Fibroblast of lung (primary cell): Measurements from ENCODE around the gene CDR2. TPM values are rescaled to one million over a fixed set of nuclear protein-coding genes. Genes with fewer than 3 reads are reported as not detected.
A peak's percentile ranks its signal among the peaks of the same experiment; 100 is the strongest.

Experiments
- DNase-seq, 2 donors: peaks; one replicate each; pipeline versions ENCODE4 v3.0.0 to v3.0.0-alpha.2; 2010; ENCODE audit warnings: low read depth in 2 of 2
- H2AFZ ChIP-seq: 2 replicates; pipeline ENCODE4 v1.5.1; 2012; ENCODE audit warnings: low read length, control low read depth, inconsistent platforms
- H3K27ac ChIP-seq: 2 replicates; pipeline ENCODE4 v1.5.1; 2011; ENCODE audit warnings: low read length, control low read depth; ENCODE audit not compliant: insufficient read depth
- H3K27me3 ChIP-seq: 2 replicates; pipeline ENCODE4 v1.5.1; 2011; ENCODE audit warnings: mild to moderate bottlenecking, low read length; ENCODE audit not compliant: control insufficient read depth, insufficient read depth
- H3K36me3 ChIP-seq: 2 replicates; pipeline ENCODE4 v1.5.1; 2011; ENCODE audit warnings: low read length; ENCODE audit not compliant: control insufficient read depth, insufficient read depth
- H3K4me1 ChIP-seq: 2 replicates; pipeline ENCODE4 v1.5.1; 2011; ENCODE audit warnings: low read length; ENCODE audit not compliant: control insufficient read depth, insufficient read depth; ENCODE audit errors: extremely low read depth
- H3K4me2 ChIP-seq: 2 replicates; pipeline ENCODE4 v1.5.1; 2011; ENCODE audit warnings: low read length, control low read depth; ENCODE audit not compliant: insufficient read depth; ENCODE audit errors: extremely low read depth
- H3K4me3 ChIP-seq, 4 experiments: fragments of 200-600 bp in 1 of 4; sonication (generic) in 1 of 4; replicated peaks in 1 of 4; 2 replicates each; pipeline ENCODE4 v1.5.1; 2011 to 2016; ENCODE audit warnings: low read length in 4 of 4, low read depth in 3 of 4, mild to moderate bottlenecking in 3 of 4, control low read depth in 2 of 4, inconsistent platforms in 1 of 4, mixed read lengths in 1 of 4; ENCODE audit not compliant: insufficient read depth in 1 of 4; ENCODE audit errors: control extremely low read depth in 1 of 4
- H3K79me2 ChIP-seq: 2 replicates; pipeline ENCODE4 v1.5.1; 2012; ENCODE audit warnings: mild to moderate bottlenecking, low read length, inconsistent platforms; ENCODE audit not compliant: control insufficient read depth, insufficient read depth
- H3K9ac ChIP-seq: 2 replicates; pipeline ENCODE4 v1.5.1; 2011; ENCODE audit warnings: mild to moderate bottlenecking, low read length, control low read depth; ENCODE audit not compliant: insufficient read depth
- H3K9me3 ChIP-seq: 2 replicates; pipeline ENCODE4 v1.5.1; 2012; ENCODE audit warnings: low read depth, low read length; ENCODE audit not compliant: control insufficient read depth, insufficient read depth
- H4K20me1 ChIP-seq: 2 replicates; pipeline ENCODE4 v1.5.1; 2011; ENCODE audit warnings: low read length; ENCODE audit not compliant: control insufficient read depth, insufficient read depth; ENCODE audit errors: extremely low read depth
- CTCF ChIP-seq, 2 donors: IDR thresholded peaks in 1 of 2; conservative IDR thresholded peaks in 1 of 2; 1 replicate in 1 of 2; 2 replicates in 1 of 2; pipeline ENCODE4 v1.5.1; 2011 to 2012; ENCODE audit warnings: low read length in 2 of 2, control low read depth in 1 of 2, inconsistent platforms in 1 of 2, low read depth in 1 of 2, mild to moderate bottlenecking in 1 of 2
- EZH2 ChIP-seq: IDR thresholded peaks from 2 replicates; pipeline ENCODE4 v1.5.1; 2012; ENCODE audit warnings: low read length, control low read depth, mild to moderate bottlenecking; ENCODE audit errors: missing control alignments
- polyA plus RNA-seq, 2 donors: library from polyadenylated mRNA; depleted of rRNA in 1 of 2; stranded (reverse) in 1 of 2; unstranded in 1 of 2; fragments of >200 nt; gene quantifications; 2 replicates each; pipeline ENCODE4 v1.2.1, GENCODE V29; 2011 to 2012; ENCODE audit warnings: missing spikeins in 1 of 2
- total RNA-seq: library from RNA; depleted of rRNA; stranded (reverse); fragments of >200 nt; gene quantifications from 2 replicates; pipeline ENCODE4 v1.2.1, GENCODE V29; 2014

The CDR2 gene
- total and polyA plus RNA-seq, 2 donors (not counting 1 experiment from before 2014, with no cell fraction given), result 60.1 to 73.8 TPM

- Histone ChIP-seq H3K36me3 (no peaks in the 10 kb centered on the region), H2AFZ (no peak overlapping the region), H3K9me3 (no peaks in the 10 kb centered on the region), H4K20me1 (no peaks in the 10 kb centered on the region), H3K9ac (no peak overlapping the region), H3K79me2 (no peaks in the 10 kb centered on the region), H3K4me3 (no peak overlapping the region), H3K4me2 (no peak overlapping the region), H3K27ac (no peak overlapping the region), H3K4me1 (peaks cover 9% of the 10 kb centered on the region), H3K27me3 (no peaks in the 10 kb centered on the region)
- no peak for DNase-seq
- TF ChIP-seq CTCF (conservative IDR thresholded peaks at IDR 0.05 in 1 of 2, IDR thresholded peaks at IDR 0.05 in 1 of 2; ENCODE audit: low read depth in 1 of 2, low read length in 2 of 2), result no peak
- no peak for TF ChIP-seq EZH2
These were observed 9.4 kb upstream of the CDR2 start for GRCh38 chr16:22383827-22384226.

- no peaks in the 10 kb centered on the region for H3K9me3 ChIP-seq
- no peaks in the 10 kb centered on the region for H3K4me1 ChIP-seq
- no peak overlapping the region for H3K4me2 ChIP-seq
- H3K36me3 ChIP-seq, result no peaks in the 10 kb centered on the region
- no peaks in the 10 kb centered on the region for H3K27me3 ChIP-seq
- H3K4me3 ChIP-seq, result no peak overlapping the region
- no peak for TF ChIP-seq EZH2
- TF ChIP-seq CTCF (conservative IDR thresholded peaks at IDR 0.05 in 1 of 2, IDR thresholded peaks at IDR 0.05 in 1 of 2; ENCODE audit: low read depth in 1 of 2, low read length in 2 of 2), result no peak
- no peak overlapping the region for H3K27ac ChIP-seq
- no peak overlapping the region for H2AFZ ChIP-seq
- no peaks in the 10 kb centered on the region for H3K79me2 ChIP-seq
- no peaks in the 10 kb centered on the region for H4K20me1 ChIP-seq
- no peak for DNase-seq
- H3K9ac ChIP-seq, result no peak overlapping the region
These were observed 7.0 kb upstream of the CDR2 start for GRCh38 chr16:22381392-22381791.

- H3K27ac ChIP-seq, result no peak overlapping the region
- H3K79me2 ChIP-seq, result no peaks in the 10 kb centered on the region
- no peak overlapping the region for H3K4me3 ChIP-seq
- H3K9me3 ChIP-seq, result no peaks in the 10 kb centered on the region
- H2AFZ ChIP-seq, result no peak overlapping the region
- TF ChIP-seq EZH2 (no peak), CTCF (conservative IDR thresholded peaks at IDR 0.05 in 1 of 2, IDR thresholded peaks at IDR 0.05 in 1 of 2; ENCODE audit: low read depth in 1 of 2, low read length in 2 of 2) (no peak)
- H3K4me1 ChIP-seq, result no peaks in the 10 kb centered on the region
- DNase-seq, result peak in 1 of 2 donors; percentile 53
- H3K4me2 ChIP-seq, result no peak overlapping the region
- no peaks in the 10 kb centered on the region for H4K20me1 ChIP-seq
- H3K36me3 ChIP-seq, result no peaks in the 10 kb centered on the region
- H3K27me3 ChIP-seq, result no peaks in the 10 kb centered on the region
- no peak overlapping the region for H3K9ac ChIP-seq
These were observed 6.1 kb upstream of the CDR2 start for GRCh38 chr16:22380529-22380928.
